HUES48 (cell line): ENCODE results near the gene FES.
"Not testable (repeated sequence)": the region's sequence is repeated elsewhere in the genome, so short reads cannot be mapped to it uniquely, and the experiment has no call there.

Source experiments
- H3K27ac ChIP-seq: one replicate; pipeline ENCODE4 v1.7.0; 2013; ENCODE audit warnings: low read depth, low read length, inconsistent platforms
- H3K27me3 ChIP-seq: 2 replicates; pipeline ENCODE4 v1.6.1; 2013; ENCODE audit warnings: mild to moderate bottlenecking, low read length; ENCODE audit not compliant: control insufficient read depth, insufficient read depth
- H3K36me3 ChIP-seq: 2 replicates; pipeline ENCODE4 v1.6.1; 2013; ENCODE audit warnings: low read length; ENCODE audit not compliant: control insufficient read depth, insufficient read depth
- H3K4me1 ChIP-seq: 2 replicates; pipeline ENCODE4 v1.6.1; 2013; ENCODE audit warnings: mild to moderate bottlenecking, low read length; ENCODE audit not compliant: control insufficient read depth, insufficient read depth
- H3K4me3 ChIP-seq: 2 replicates; pipeline ENCODE4 v1.5.1; 2013; ENCODE audit warnings: mild to moderate bottlenecking, low read depth, low read length
- H3K9ac ChIP-seq: 2 replicates; pipeline ENCODE4 v1.6.1; 2013; ENCODE audit warnings: mild to moderate bottlenecking, low read depth, low read length, moderate library complexity
- H3K9me3 ChIP-seq: 2 replicates; pipeline ENCODE4 v1.6.1; 2013; ENCODE audit warnings: low read length; ENCODE audit not compliant: control insufficient read depth, insufficient read depth

Gene FES

GRCh38 chr15:90870354-90871138 lies 13.8 kb upstream of the FES start:
- Histone ChIP-seq H3K4me1 (peaks cover 54% of the 10 kb centered on the region), H3K36me3 (no peaks in the 10 kb centered on the region), H3K9ac (0 out of 2 replicates have a peak overlapping the region, but pooled peaks have one; percentile 45), H3K9me3 (no peaks in the 10 kb centered on the region), H3K27me3 (no peaks in the 10 kb centered on the region), H3K27ac (peak overlapping the region; percentile 92), H3K4me3 (peak overlapping the region; percentile 75)

GRCh38 chr15:90871139-90871715 lies 13.1 kb upstream of the FES start:
- peaks cover under 1% of the 10 kb centered on the region; the same call in 1 of the 2 replicates for H3K36me3 ChIP-seq
- peak overlapping the region; percentile 75 for H3K4me3 ChIP-seq
- no peaks in the 10 kb centered on the region for H3K9me3 ChIP-seq
- H3K4me1 ChIP-seq: peaks cover 54% of the 10 kb centered on the region
- 0 out of 2 replicates have a peak overlapping the region, but pooled peaks have one; percentile 45 for H3K9ac ChIP-seq
- H3K27me3 ChIP-seq: no peaks in the 10 kb centered on the region
- peak overlapping the region; percentile 92 for H3K27ac ChIP-seq

- peaks cover 54% of the 10 kb centered on the region for H3K4me1 ChIP-seq
- peak overlapping the region; percentile 75 for H3K4me3 ChIP-seq
- peaks cover 7% of the 10 kb centered on the region for H3K36me3 ChIP-seq
- no peaks in the 10 kb centered on the region for H3K9me3 ChIP-seq
- H3K27ac ChIP-seq: peak overlapping the region; percentile 92
- H3K9ac ChIP-seq: no peak overlapping the region
- no peaks in the 10 kb centered on the region for H3K27me3 ChIP-seq
Measured at GRCh38 chr15:90871716-90872485, 12.4 kb upstream of the FES start.

GRCh38 chr15:90872486-90873184 lies 11.7 kb upstream of the FES start:
- Histone ChIP-seq H3K27me3 (no peaks in the 10 kb centered on the region), H3K9me3 (no peaks in the 10 kb centered on the region), H3K4me3 (peak overlapping the region; percentile 75), H3K9ac (no peak overlapping the region), H3K4me1 (peaks cover 54% of the 10 kb centered on the region), H3K36me3 (peaks cover 14% of the 10 kb centered on the region), H3K27ac (peak overlapping the region; percentile 92)

GRCh38 chr15:90873488-90873997 lies 10.8 kb upstream of the FES start:
- H3K27ac ChIP-seq: peak overlapping the region; percentile 92
- H3K36me3 ChIP-seq: peaks cover 20% of the 10 kb centered on the region
- no peaks in the 10 kb centered on the region for H3K9me3 ChIP-seq
- H3K9ac ChIP-seq: no peak overlapping the region
- no peaks in the 10 kb centered on the region for H3K27me3 ChIP-seq
- no peak overlapping the region for H3K4me3 ChIP-seq
- peaks cover 47% of the 10 kb centered on the region for H3K4me1 ChIP-seq

- peaks cover 42% of the 10 kb centered on the region for H3K4me1 ChIP-seq
- peak overlapping the region; percentile 92 for H3K27ac ChIP-seq
- no peak overlapping the region for H3K9ac ChIP-seq
Measured at GRCh38 chr15:90873998-90874605, 10.2 kb upstream of the FES start.

GRCh38 chr15:90874986-90875385 lies 9.3 kb upstream of the FES start:
- H3K9ac ChIP-seq, H3K27me3 ChIP-seq, H3K27ac ChIP-seq, H3K9me3 ChIP-seq, H3K4me3 ChIP-seq: not testable (repeated sequence)
- H3K36me3 ChIP-seq: peaks cover 32% of the 10 kb centered on the region
- peaks cover 33% of the 10 kb centered on the region for H3K4me1 ChIP-seq

More at GRCh38 chr15:90873998-90874605, 10.2 kb upstream of the FES start:
- H3K27me3 ChIP-seq: no peaks in the 10 kb centered on the region
- H3K36me3 ChIP-seq: peaks cover 23% of the 10 kb centered on the region
- H3K4me3 ChIP-seq: no peak overlapping the region; the same call in 1 of the 2 replicates
- H3K9me3 ChIP-seq: no peaks in the 10 kb centered on the region

- H3K9me3 ChIP-seq: no peaks in the 10 kb centered on the region
- H3K27me3 ChIP-seq: no peaks in the 10 kb centered on the region
- H3K9ac ChIP-seq: no peak overlapping the region
- H3K4me3 ChIP-seq: no peak overlapping the region
- H3K36me3 ChIP-seq: peaks cover 38% of the 10 kb centered on the region
- H3K4me1 ChIP-seq: peaks cover 27% of the 10 kb centered on the region
- H3K27ac ChIP-seq: no peak overlapping the region
Measured at GRCh38 chr15:90875549-90875981, 8.7 kb upstream of the FES start.

- no peak overlapping the region for H3K4me3 ChIP-seq
- no peak overlapping the region for H3K9ac ChIP-seq
- H3K36me3 ChIP-seq: peaks cover 42% of the 10 kb centered on the region
- no peaks in the 10 kb centered on the region for H3K27me3 ChIP-seq
- no peak overlapping the region for H3K27ac ChIP-seq
- H3K4me1 ChIP-seq: peaks cover 24% of the 10 kb centered on the region
- no peaks in the 10 kb centered on the region for H3K9me3 ChIP-seq
Measured at GRCh38 chr15:90876046-90876445, 8.3 kb upstream of the FES start.

- Histone ChIP-seq H3K36me3 (peaks cover 48% of the 10 kb centered on the region), H3K27me3 (no peaks in the 10 kb centered on the region), H3K4me1 (peaks cover 24% of the 10 kb centered on the region), H3K4me3 (no peak overlapping the region), H3K9ac (no peak overlapping the region), H3K27ac (no peak overlapping the region), H3K9me3 (no peaks in the 10 kb centered on the region)
Measured at GRCh38 chr15:90876512-90877170, 7.7 kb upstream of the FES start.
